HG03060 (cell line): ENCODE data around the gene RPL22.

Experiments used
- ATAC-seq: cut with Tn5 transposase; IDR thresholded peaks from one replicate; pipeline ENCODE4 v1.9.1; 2021; ENCODE audit warnings: low read depth, moderate number of reproducible peaks; ENCODE audit not compliant: unreplicated experiment

RPL22 gene

GRCh38 chr1:6137758-6138157 is 61.6 kb downstream of the RPL22 start:
- ATAC-seq, result no peak

- no peak for ATAC-seq
Measured at GRCh38 chr1:6136516-6137220, 62.7 kb downstream of the RPL22 start.
